Panc1 (cell line): ENCODE data around the gene SLC12A4. TPM values are rescaled to one million over a fixed set of nuclear protein-coding genes. Genes with fewer than 3 reads are reported as not detected.

Experiments
- ATAC-seq: fragments of 200-7000 bp; cut with Tn5 transposase; 2 replicates; pipeline ENCODE4 v1.9.1; 2020; ENCODE audit warnings: mild to moderate bottlenecking, moderate library complexity
- BruUV-seq: library from RNA; stranded (reverse); fragments of 400-500 nt; replicated peaks from 2 replicates; lab custom pipeline; 2021; lab: Mats Ljungman, UMichigan
- CTCF ChIA-PET: fragments of 300-600 bp; sonication (Branson Sonifier 250); formaldehyde crosslinking; loops from one replicate; lab custom pipeline; 2022; ENCODE audit warnings: antibody characterized with exemption; lab: Charles Lee
- POLR2A ChIA-PET: fragments of 300-600 bp; sonication (Branson Sonifier 250); formaldehyde crosslinking; loops from one replicate; lab custom pipeline; 2022; ENCODE audit warnings: antibody characterized with exemption; lab: Charles Lee
- DNase-seq: peaks from one replicate; pipeline ENCODE4 v3.0.0-alpha.2; 2010; ENCODE audit warnings: low read depth, low spot score
- H3K27ac ChIP-seq: 2 replicates; pipeline ENCODE4 v1.5.1; 2011; ENCODE audit warnings: mild to moderate bottlenecking, low read length, inconsistent platforms
- H3K27me3 ChIP-seq: fragments of 200-500 bp; sonication (Bioruptor generic); 2 replicates; pipeline ENCODE4 v1.6.0; 2014; ENCODE audit warnings: low read length, inconsistent platforms; ENCODE audit not compliant: control insufficient read depth, insufficient read depth
- H3K36me3 ChIP-seq: fragments of 200-500 bp; sonication (Bioruptor generic); 2 replicates; pipeline ENCODE4 v1.5.1; 2014; ENCODE audit warnings: inconsistent platforms, mild to moderate bottlenecking, low read length, moderate library complexity; ENCODE audit not compliant: control insufficient read depth, insufficient read depth
- H3K4me1 ChIP-seq: 2 replicates; pipeline ENCODE4 v1.5.1; 2011; ENCODE audit warnings: inconsistent platforms, mild to moderate bottlenecking, low read length, moderate library complexity; ENCODE audit not compliant: control insufficient read depth, insufficient read depth
- H3K4me3 ChIP-seq, 2 experiments: 2 replicates each; pipeline ENCODE4 v1.5.1; 2011 to 2012; ENCODE audit warnings: low read depth in 2 of 2, low read length in 2 of 2, mild to moderate bottlenecking in 2 of 2, inconsistent platforms in 1 of 2, moderate library complexity in 1 of 2
- H3K9me3 ChIP-seq: fragments of 200-500 bp; sonication (Bioruptor generic); 2 replicates; pipeline ENCODE4 v1.5.1; 2014; ENCODE audit warnings: low read depth, mild to moderate bottlenecking, inconsistent platforms, low read length, moderate library complexity; ENCODE audit not compliant: control insufficient read depth, insufficient read depth
- CTCF ChIP-seq: fragments of 450-650 bp; IDR thresholded peaks from 2 replicates; pipeline ENCODE4 v1.5.1; 2017; ENCODE audit warnings: mild to moderate bottlenecking
- POLR2AphosphoS5 ChIP-seq: IDR thresholded peaks from 2 replicates; pipeline ENCODE4 v1.6.1; 2012; ENCODE audit warnings: mild to moderate bottlenecking, low read depth, low read length, moderate library complexity
- REST ChIP-seq, 2 experiments: IDR thresholded peaks; 2 replicates each; pipeline ENCODE4 v1.6.1; 2011 to 2012; ENCODE audit warnings: low read depth in 2 of 2, control low read depth in 1 of 2, low read length in 1 of 2, mild to moderate bottlenecking in 1 of 2, moderate library complexity in 1 of 2; ENCODE audit not compliant: insufficient read depth in 1 of 2
- SIN3A ChIP-seq: IDR thresholded peaks from 2 replicates; pipeline ENCODE4 v1.6.1; 2012; ENCODE audit warnings: low read depth, mild to moderate bottlenecking, low read length, moderate library complexity, borderline replicate concordance; ENCODE audit not compliant: insufficient read depth
- TCF7L2 ChIP-seq: IDR thresholded peaks from 2 replicates; pipeline ENCODE4 v1.6.1; 2011; ENCODE audit warnings: mild to moderate bottlenecking, low read depth, low read length, inconsistent platforms
- in situ Hi-C: cut with HindIII; loops from 2 replicates; pipeline ENCODE4 v1.10.0; 2016; ENCODE audit warnings: low sequenced_read_pairs, low pct_unique_long_range_greater_than_20kb
- intact Hi-C: fragments of 100-400 bp; cut with micrococcal nuclease; formaldehyde crosslinking; loops from one replicate; pipeline ENCODE4 v1.10.0; 2022; ENCODE audit not compliant: unreplicated experiment
- total RNA-seq: library from RNA; stranded (reverse); gene quantifications from one replicate; pipeline ENCODE4 v1.2.1, GENCODE V29; 2021; ENCODE audit not compliant: unreplicated experiment

Gene SLC12A4
- total RNA-seq, 1 experiment from 2014 or later = 31.8 TPM

GRCh38 chr16:67967183-67967957 lies 1.1 kb downstream of the SLC12A4 start:
- in situ Hi-C loops = no loop called here
- POLR2A ChIA-PET = interaction anchor here (0.5 kb wide), 2 partner anchors 27 to 237 kb away, joined by 3 to 4 read pairs; no protein-coding TSS in a partner anchor

More at GRCh38 chr16:67967183-67967957, 1.1 kb downstream of the SLC12A4 start:
- Histone ChIP-seq H3K9me3 (no peaks in the 10 kb centered on the region), H3K4me1 (peaks cover 15% of the 10 kb centered on the region), H3K27me3 (no peaks in the 10 kb centered on the region), H3K4me3 (peak overlapping the region; percentile 69 to 85), H3K36me3 (no peaks in the 10 kb centered on the region), H3K27ac (peak overlapping the region; percentile 88)
- TSS peak; percentile 68 for BruUV-seq
- no peak for ATAC-seq
- intact Hi-C loops = no loop called here
- DNase-seq = no peak
- no peak for TF ChIP-seq TCF7L2
- TF ChIP-seq REST (IDR thresholded peaks at IDR 0.05; ENCODE audit: insufficient read depth in 1 of 2, low read depth in 2 of 2, low read length in 1 of 2) = no peak
- no peak for TF ChIP-seq CTCF
- TF ChIP-seq POLR2AphosphoS5 = no peak
- TF ChIP-seq SIN3A = no peak
- CTCF ChIA-PET = no interaction called here
